ENCODE data around the gene ALDH3B1.

Gene ALDH3B1

DNA sequence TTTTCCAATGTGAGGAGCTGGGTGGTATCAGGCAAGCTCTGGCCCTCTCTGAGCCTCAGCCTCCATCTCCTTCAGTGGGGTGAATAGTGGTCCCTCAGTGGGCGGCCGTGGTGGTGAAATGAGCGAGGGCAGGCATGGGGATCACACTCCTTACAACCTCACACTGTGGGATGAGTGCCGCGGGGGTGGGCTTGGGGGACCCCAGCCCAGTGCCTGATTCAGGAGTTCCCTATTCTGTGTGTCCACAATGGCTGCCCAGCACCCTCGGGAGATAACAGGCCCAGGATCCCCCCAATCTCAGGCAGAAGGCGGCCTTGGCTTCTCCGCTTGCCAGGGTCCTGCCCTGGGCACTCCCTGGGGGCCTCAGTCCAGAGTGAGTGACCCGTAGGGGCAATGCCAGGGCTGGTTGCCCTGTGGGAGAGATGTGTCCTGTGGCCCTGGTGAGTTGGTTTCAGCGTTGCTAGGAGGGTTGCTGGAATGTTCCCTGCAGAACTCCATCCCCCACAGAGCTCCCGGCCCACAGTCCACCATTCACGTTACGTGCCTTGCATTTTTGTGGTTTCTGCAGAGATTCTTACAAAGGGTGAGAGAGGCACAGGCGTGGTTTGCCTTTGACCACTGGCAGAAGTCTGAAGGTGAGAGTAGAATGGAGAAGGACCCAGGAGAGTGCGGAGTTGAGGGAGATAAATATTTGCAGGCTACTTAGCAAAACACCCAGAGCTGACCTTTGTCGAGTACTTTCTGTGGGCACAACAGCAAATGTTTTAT lies 2.9 kb downstream of the ALDH3B1 start:
- Histone ChIP-seq H3K36me3 (ENCODE audit: control insufficient read depth, insufficient read depth, low read length) (no peaks in the 10 kb centered on the region), H3K27ac (no peak overlapping the region), H3K4me1 (no peaks in the 10 kb centered on the region), H3K4me2 (ENCODE audit: low read length) (no peak overlapping the region), H3K4me3 (ENCODE audit: low read depth, low read length) (no peak overlapping the region), H2AFZ (no peak overlapping the region), H3K79me2 (no peaks in the 10 kb centered on the region), H3K9me3 (ENCODE audit: control insufficient read depth, low read length) (no peaks in the 10 kb centered on the region), H3K9ac (no peak overlapping the region), H3K27me3 (ENCODE audit: control insufficient read depth, insufficient read depth, low read length) (no peaks in the 10 kb centered on the region)
- TF ChIP-seq, protein P1, sequence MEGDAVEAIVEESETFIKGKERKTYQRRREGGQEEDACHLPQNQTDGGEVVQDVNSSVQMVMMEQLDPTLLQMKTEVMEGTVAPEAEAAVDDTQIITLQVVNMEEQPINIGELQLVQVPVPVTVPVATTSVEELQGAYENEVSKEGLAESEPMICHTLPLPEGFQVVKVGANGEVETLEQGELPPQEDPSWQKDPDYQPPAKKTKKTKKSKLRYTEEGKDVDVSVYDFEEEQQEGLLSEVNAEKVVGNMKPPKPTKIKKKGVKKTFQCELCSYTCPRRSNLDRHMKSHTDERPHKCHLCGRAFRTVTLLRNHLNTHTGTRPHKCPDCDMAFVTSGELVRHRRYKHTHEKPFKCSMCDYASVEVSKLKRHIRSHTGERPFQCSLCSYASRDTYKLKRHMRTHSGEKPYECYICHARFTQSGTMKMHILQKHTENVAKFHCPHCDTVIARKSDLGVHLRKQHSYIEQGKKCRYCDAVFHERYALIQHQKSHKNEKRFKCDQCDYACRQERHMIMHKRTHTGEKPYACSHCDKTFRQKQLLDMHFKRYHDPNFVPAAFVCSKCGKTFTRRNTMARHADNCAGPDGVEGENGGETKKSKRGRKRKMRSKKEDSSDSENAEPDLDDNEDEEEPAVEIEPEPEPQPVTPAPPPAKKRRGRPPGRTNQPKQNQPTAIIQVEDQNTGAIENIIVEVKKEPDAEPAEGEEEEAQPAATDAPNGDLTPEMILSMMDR (IDR thresholded peaks at IDR 0.05) = no peak

DNA sequence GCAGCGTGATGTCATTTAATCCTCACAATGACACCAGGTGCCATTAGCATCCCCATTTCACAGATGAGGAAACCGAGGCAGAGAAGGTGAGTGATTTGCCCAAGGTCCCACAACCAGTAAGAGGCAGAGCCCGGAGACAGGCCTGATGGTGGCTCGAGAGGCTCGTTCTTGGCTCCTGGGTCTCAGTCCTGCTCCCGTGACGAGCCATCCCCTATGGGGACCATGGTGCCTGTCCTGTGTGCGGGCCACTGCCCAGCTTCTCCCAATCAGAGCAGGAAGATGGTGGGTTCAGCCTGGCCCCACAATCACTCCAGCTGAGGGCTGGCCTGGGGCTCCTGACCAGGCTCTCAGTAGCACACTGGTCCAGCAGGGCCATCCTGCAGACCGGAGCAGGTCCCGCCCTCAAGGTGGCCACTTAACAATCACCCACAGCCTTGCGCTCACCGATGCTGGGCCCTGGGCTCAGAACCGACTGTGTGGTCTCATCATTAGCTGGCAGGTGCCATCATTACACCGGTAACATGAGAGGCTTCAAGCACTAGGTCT lies 3.6 kb downstream of the ALDH3B1 start:
- Histone ChIP-seq H2AFZ (no peak overlapping the region), H3K27ac (no peak overlapping the region), H3K9me3 (ENCODE audit: control insufficient read depth, low read length) (no peaks in the 10 kb centered on the region), H3K9ac (no peak overlapping the region), H3K79me2 (no peaks in the 10 kb centered on the region), H3K27me3 (ENCODE audit: control insufficient read depth, insufficient read depth, low read length) (no peaks in the 10 kb centered on the region), H3K36me3 (ENCODE audit: control insufficient read depth, insufficient read depth, low read length) (no peaks in the 10 kb centered on the region), H3K4me2 (ENCODE audit: low read length) (no peak overlapping the region), H3K4me3 (ENCODE audit: low read depth, low read length) (no peak overlapping the region), H3K4me1 (no peaks in the 10 kb centered on the region)
- TF ChIP-seq, protein P1 (IDR thresholded peaks at IDR 0.05) = no peak

DNA sequence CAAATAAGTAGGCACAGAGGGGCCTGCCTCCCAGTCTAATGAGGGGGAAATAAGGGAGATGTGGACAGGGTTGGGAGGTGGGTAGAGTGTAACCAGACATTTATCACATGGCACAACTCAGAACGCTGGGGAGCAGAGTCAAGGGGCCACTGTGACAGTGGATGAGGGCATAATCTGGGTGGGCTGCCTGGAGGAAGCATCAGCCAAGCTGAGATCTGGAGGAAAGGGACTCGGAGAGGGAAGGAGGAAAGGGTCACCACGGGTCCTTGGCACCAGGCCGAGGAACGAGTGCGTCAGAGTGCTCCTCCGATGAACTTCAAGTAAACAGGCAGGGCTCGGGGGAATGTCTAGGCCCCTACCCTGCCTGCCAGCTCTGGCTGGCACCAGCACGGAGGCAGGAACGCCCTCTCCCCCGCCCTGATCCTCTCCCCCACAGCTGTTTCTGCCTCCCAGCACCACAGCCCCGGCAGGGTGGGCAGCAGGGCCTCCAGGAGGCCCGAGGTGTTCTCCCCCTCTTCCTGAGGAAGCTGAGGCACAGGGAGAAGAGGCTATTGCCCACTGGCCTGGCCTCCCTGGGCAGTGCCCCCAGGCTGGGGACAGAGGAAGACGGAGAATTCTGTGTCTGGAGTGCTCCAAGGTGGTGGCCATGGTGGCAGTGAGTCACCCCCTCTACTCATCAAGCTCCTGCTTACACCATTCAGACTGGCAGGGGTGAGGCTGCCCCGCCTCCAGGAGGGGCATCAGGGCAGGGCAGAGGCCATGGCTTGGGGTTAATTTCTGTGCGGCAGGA lies 4.2 kb downstream of the ALDH3B1 start:
- no peaks in the 10 kb centered on the region for H3K36me3 ChIP-seq (ENCODE audit: control insufficient read depth, insufficient read depth, low read length)
- H3K4me3 ChIP-seq (ENCODE audit: low read depth, low read length) = no peak overlapping the region
- TF ChIP-seq, protein P1 (IDR thresholded peaks at IDR 0.05) = no peak
- H3K79me2 ChIP-seq = no peaks in the 10 kb centered on the region
- no peaks in the 10 kb centered on the region for H3K27me3 ChIP-seq (ENCODE audit: control insufficient read depth, insufficient read depth, low read length)
- H3K9ac ChIP-seq = no peak overlapping the region
- H3K27ac ChIP-seq = no peak overlapping the region
- H3K4me2 ChIP-seq (ENCODE audit: low read length) = no peak overlapping the region
- H3K4me1 ChIP-seq = no peaks in the 10 kb centered on the region
- no peak overlapping the region for H2AFZ ChIP-seq
- no peaks in the 10 kb centered on the region for H3K9me3 ChIP-seq (ENCODE audit: control insufficient read depth, low read length)

DNA sequence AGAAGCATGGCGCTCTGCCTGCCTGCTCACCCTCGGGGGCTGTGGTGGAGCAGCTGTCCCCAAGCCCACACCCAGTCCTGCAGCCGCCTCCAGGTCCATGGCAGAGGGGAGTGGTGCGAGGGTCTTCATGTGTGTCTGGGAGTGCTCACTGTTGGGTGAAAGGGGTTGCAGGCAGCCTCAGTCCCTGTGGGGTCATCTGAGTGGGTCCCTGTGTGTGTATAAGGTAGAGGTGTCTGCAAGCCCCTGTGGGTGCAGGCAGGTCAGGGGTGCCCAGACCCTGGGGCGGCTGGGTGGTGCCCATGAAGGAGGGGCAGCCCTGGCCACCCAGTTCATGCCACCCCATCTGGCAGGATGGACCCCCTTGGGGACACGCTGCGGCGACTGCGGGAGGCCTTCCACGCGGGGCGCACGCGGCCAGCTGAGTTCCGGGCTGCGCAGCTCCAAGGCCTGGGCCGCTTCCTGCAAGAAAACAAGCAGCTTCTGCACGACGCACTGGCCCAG lies 4.9 kb downstream of the ALDH3B1 start:
- Histone ChIP-seq H3K79me2 (no peaks in the 10 kb centered on the region), H2AFZ (no peak overlapping the region), H3K36me3 (ENCODE audit: control insufficient read depth, insufficient read depth, low read length) (no peaks in the 10 kb centered on the region), H3K27me3 (ENCODE audit: control insufficient read depth, insufficient read depth, low read length) (no peaks in the 10 kb centered on the region), H3K9ac (no peak overlapping the region), H3K4me3 (ENCODE audit: low read depth, low read length) (no peak overlapping the region), H3K27ac (no peak overlapping the region), H3K4me2 (ENCODE audit: low read length) (no peak overlapping the region), H3K9me3 (ENCODE audit: control insufficient read depth, low read length) (no peaks in the 10 kb centered on the region), H3K4me1 (no peaks in the 10 kb centered on the region)
- TF ChIP-seq, protein P1 (IDR thresholded peaks at IDR 0.05) = no peak
